Transverse colon (tissue), 3 donors: ENCODE results near the gene EFCAB8.

Source experiments
- EP300 ChIP-seq: sonication (generic); formaldehyde crosslinking; IDR thresholded peaks from one replicate; pipeline ENCODE4 v1.6.1; 2017; ENCODE audit warnings: antibody characterized with exemption, low read depth
- POLR2A ChIP-seq: fragments of 450-650 bp; IDR thresholded peaks from one replicate; pipeline ENCODE4 v1.6.1; 2016; ENCODE audit warnings: antibody characterized with exemption, mild to moderate bottlenecking, moderate library complexity
- TF ChIP-seq, protein P1 (sequence below), 5 experiments: fragments of 200-600 bp in 3 of 5; fragments of 450-650 bp in 2 of 5; sonication (generic) in 3 of 5; IDR thresholded peaks; 1 replicate in 2 of 5; 2 replicates in 3 of 5; pipeline ENCODE4 v1.5.1; 2016 to 2017; ENCODE audit warnings: antibody characterized with exemption in 5 of 5, inconsistent platforms in 3 of 5, mild to moderate bottlenecking in 2 of 5, moderate library complexity in 1 of 5

DNA sequence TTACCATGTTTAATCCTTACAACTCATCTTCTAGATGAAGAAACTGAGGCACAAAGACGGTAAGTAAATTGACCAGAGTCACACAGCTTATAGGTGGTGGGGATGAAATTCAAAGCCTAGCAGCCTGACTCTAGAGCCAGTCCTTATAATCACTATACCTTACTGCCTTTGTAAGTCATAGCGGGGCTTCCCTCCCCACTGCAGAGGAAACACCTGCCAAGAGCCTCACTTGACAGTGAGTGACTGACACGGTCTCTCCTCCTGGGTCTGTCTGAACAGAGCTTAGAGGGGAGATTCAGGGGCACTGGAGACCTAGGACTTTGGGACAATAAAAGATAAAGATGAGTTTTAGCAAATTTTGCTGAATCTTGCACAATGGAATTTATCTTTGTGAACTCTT lies 132.7 kb downstream of the EFCAB8 start:
- TF ChIP-seq, protein P1, sequence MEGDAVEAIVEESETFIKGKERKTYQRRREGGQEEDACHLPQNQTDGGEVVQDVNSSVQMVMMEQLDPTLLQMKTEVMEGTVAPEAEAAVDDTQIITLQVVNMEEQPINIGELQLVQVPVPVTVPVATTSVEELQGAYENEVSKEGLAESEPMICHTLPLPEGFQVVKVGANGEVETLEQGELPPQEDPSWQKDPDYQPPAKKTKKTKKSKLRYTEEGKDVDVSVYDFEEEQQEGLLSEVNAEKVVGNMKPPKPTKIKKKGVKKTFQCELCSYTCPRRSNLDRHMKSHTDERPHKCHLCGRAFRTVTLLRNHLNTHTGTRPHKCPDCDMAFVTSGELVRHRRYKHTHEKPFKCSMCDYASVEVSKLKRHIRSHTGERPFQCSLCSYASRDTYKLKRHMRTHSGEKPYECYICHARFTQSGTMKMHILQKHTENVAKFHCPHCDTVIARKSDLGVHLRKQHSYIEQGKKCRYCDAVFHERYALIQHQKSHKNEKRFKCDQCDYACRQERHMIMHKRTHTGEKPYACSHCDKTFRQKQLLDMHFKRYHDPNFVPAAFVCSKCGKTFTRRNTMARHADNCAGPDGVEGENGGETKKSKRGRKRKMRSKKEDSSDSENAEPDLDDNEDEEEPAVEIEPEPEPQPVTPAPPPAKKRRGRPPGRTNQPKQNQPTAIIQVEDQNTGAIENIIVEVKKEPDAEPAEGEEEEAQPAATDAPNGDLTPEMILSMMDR (IDR thresholded peaks at IDR 0.05): no peak
- TF ChIP-seq POLR2A: no peak
- TF ChIP-seq EP300: no peak
